Ammon's horn (tissue), 1 donor: Measurements from ENCODE around the gene FAM8A1.
"Not testable (repeated sequence)": the region's sequence is repeated elsewhere in the genome, so short reads cannot be mapped to it uniquely, and the experiment has no call there.

ENCODE experiments used
- DNase-seq: peaks from one replicate; pipeline ENCODE4 v3.0.0-alpha.2; 2016; ENCODE audit warnings: low spot score

The FAM8A1 gene

GRCh38 chr6:17599877-17600526 is at the start of gene FAM8A1:
TSS of gene FAM8A1 (plus strand) at chr6:17600302. CDS start at chr6:17600410, 108 bp downstream.
- peak; percentile 96 for DNase-seq

GRCh38 chr6:17551383-17551958 is 48.6 kb upstream of the FAM8A1 start:
- DNase-seq: no peak

DNA sequence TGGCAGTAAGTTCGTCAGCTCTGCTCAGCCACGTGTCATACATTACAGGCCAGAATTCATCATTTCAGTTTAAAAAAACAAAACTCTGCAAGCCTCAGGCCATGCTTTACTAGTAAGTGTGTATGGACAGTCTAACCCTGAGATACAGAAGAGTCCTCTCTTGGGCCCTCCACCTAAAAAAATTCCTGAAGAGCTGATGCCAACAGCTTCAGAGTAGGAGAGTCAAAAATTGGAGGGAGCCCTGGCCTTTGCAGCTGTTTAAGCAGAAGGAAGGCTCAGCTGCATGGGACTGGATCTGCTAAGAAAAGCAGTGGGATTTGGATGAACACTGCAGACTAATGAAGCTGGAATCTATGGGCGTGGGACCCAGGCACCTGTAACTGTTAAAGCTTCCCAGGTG is 47.2 kb upstream of the FAM8A1 start:
- DNase-seq: no peak

DNA sequence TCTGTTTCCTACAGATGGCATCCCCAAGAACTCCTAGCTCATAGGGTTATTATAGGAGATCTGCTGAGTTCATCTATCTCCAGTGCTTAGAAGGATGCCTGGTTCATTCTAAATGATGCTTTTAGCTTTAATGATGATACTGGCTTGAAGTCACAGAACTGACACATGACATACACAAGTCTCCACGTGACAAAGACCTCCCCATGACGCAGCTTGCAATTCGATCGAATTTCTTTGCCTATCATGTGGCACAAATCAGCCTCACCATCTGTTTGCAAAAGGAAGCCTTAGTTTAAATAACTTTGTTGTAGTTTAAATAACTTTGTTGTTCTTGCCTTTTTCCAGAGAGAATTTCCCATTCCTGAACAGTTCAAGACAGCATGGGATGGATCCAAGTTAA is 44.1 kb upstream of the FAM8A1 start:
- DNase-seq: no peak

DNA sequence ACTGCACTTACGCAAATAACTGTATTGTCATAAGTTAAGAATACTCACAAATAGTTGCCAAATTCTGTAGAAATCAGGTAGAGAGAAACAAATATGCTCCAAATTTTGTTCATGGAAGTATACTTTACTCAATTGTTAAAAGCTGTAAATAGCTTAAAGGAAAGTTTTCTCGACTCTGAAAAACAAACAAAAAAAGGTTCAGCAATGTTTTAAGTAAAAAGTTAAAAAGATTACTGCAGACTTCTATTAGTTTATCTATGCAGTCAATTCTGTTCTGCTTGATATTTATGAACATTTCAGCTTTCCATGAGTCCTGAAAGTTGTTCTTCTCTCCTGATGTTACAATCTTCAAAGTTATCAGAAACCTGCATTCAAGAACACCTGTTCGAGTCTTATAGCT is 37.5 kb upstream of the FAM8A1 start:
- DNase-seq: no peak

DNA sequence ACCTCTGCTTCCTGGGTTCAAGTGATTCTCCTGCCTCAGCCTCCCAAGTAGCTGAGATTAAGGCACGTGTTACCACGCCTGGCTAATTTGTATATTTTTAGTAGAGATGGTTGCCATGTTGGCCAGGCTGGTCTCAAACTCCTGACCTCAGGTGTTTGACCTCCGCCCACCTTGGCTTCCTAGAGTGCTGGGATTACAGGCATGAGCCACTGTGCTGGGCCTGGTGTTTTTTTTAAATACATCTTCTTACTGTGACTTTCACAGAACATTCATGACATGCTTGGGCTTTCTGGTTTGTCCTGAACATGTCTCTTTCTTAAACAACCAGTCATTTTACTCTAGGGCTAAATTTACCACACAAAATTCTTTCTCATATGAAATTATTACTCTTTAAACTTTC is 34.7 kb upstream of the FAM8A1 start:
- DNase-seq: no peak

DNA sequence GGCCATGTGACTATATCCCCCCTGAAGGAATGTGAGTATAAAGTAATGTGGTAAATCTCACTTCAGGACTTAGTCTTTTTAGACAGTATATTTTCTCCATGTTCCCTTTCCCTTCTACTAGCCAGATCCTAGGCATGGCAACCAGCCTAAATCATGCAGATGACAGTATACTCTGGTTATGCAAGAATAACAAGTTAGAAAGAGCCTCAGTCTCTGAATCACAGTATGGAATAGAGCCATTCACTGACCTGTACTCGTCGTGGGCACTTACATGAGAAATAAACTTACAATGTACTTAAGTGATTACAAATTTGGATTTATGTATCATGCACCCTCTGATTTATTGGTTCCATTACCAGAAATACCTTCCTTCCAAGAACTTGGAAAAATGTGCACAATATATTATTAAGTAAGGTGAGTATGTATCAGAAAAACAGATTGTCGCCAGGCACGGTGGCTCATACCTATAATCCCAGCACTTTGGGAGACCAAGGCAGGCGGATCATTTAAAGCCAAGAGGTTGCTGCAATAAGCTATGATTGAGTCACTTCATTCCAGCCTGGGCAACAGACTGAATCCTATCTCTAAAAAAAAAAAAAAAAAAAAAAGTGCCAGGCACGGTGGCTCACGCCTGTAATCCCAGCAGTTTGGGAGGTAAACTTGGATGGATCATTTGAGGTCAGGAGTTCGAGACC is 25.1 kb upstream of the FAM8A1 start:
- DNase-seq: no peak

DNA sequence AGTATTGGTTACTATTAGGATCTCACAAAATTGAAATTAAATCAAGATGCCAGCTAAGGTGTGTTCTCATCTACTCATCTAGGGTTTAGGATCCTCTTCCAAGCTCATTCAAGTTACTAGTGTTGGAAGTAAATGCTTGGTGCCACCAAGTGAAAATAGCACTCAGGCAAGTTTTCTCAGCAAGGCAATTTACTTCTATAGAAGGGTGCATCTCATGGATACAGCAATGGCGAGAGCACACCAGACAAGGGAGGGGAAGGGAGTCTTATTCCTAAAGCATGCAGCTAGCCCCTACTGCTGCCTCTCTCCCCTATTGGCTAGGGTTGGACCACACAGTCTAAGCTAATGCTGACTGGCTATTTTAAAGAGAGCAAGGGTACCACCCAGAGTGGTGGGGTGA is 23.0 kb upstream of the FAM8A1 start:
- DNase-seq: no peak

DNA sequence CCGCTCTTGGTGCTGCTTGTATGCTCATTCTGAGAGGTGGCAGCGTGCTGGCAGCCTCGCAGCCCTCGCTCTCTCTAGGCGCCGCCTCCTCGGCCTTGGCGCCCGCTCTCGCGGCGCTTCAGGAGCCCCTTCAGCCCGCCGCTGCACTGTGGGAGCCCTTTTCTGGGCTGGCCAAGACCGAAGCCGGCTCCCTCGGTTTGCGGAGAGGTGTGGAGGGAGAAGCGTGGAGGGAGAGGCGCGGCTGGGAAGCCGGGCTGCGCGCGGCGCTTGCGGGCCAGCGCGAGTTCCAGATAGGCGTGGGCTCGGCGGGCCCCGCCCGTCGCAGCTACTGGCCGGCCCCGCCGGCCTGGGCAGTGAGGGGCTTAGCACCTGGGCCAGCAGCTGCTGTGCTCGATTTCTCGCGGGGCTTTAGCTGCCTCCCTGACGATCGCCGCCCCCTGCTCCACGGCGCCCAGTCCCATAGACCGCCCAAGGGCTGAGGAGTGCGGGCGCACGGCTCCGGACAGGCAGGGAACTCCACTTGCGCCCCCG is 19.5 kb upstream of the FAM8A1 start:
- peak; percentile 50 for DNase-seq

- DNase-seq: not testable (repeated sequence)
These were observed 18.8 kb upstream of the FAM8A1 start for GRCh38 chr6:17581282-17581681.

GRCh38 chr6:17583811-17584210 is 16.3 kb upstream of the FAM8A1 start:
- DNase-seq: no peak

GRCh38 chr6:17584241-17584803 is 15.8 kb upstream of the FAM8A1 start:
- peak; percentile 83 for DNase-seq

DNA sequence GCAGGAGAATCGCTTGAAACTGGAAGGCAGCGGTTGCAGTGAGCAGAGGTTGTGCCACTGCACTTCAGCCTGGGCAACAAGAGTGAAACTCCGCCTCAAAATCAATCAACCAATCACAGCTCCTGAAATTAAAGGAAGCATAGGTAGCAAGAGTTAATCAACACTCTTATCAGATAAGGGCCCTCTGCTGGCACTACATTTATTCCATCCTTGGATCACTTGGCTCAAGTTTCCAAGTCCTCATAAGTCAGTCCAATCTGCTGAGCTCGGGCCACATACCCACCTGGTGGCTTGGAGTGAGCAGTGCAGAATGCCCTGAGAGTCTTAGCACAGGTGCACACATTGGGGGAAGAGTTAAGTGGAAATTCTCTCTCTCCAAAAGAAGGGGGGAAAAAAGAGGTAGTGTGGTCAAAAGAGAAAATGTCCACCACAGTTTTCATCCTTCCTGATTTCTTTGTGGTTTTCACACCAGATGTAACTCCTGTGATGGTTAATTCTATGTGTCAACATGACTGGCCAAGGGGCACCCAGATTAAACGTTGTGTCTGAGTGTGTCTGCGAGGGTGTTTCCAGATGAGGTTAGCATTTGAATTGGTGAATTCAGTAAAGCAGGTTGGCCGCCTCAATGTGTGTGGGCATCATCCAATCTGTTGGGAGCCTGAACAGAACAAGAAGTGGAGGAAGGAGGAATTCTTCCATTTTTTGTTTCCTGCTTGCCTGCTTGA is 14.2 kb upstream of the FAM8A1 start:
- peak; percentile 40 for DNase-seq

GRCh38 chr6:17586623-17587022 is 13.5 kb upstream of the FAM8A1 start:
- not testable (repeated sequence) for DNase-seq

- DNase-seq: no peak
These were observed 12.1 kb upstream of the FAM8A1 start for GRCh38 chr6:17588011-17588410.

DNA sequence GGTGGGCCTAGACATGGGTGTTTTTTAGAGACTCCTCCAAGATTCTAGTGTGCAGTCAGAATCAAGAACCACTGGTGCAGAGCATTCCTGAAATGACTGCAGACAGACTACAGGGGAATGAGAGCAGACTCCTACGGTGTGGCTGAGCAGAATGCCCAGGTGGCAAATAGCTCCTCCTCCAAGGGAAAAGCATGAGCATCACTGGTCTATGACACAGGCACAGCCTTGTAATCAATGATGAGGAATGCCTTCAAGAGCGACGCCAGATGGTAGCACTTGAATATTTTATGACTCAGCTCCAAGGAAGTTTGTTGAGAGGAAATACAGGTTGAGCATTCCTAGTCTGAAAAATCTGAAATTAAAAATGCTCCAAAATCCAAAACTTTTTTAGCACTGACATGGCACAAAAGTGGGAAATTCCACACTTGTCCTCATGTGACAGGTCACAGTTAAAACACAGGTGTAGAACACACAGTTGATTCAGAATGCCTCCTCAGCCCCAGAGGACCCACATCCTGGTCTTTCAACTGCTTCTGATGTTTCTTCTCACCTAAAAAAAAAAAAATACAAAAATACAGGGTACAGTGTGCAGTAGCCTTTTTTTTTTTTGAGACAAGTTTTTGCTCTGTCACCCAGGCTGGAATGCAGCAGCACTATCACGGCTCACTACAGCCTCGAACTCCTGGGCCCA is 10.6 kb upstream of the FAM8A1 start:
- DNase-seq: peak; percentile 32

GRCh38 chr6:17591287-17591686 is 8.8 kb upstream of the FAM8A1 start:
- DNase-seq: no peak

- no peak for DNase-seq
These were observed 6.9 kb upstream of the FAM8A1 start for GRCh38 chr6:17593246-17593645.

- DNase-seq: no peak
These were observed 4.0 kb upstream of the FAM8A1 start for GRCh38 chr6:17596085-17596484.

- DNase-seq: peak; percentile 47
These were observed 654 bp downstream of the FAM8A1 start for GRCh38 chr6:17600527-17601385.

- no peak for DNase-seq
These were observed 1.2 kb downstream of the FAM8A1 start for GRCh38 chr6:17601386-17601703.
